Activated T-cell treated with anti-CD3 and anti-CD28 coated beads for 4 hours (primary cell): ENCODE data around the gene E4F1.

Experiments
- DNase-seq: peaks from one replicate; pipeline ENCODE4 v3.0.0-alpha.2; 2020

The E4F1 gene

GRCh38 chr16:2223221-2223941 is at the start of gene E4F1:
TSS of gene E4F1 (plus strand) at chr16:2223591. CDS start at chr16:2223614, 23 bp downstream.
- peak; percentile 96 for DNase-seq

GRCh38 chr16:2173916-2174315 is 49.5 kb upstream of the E4F1 start:
- no peak for DNase-seq

- DNase-seq, result no peak
Observed at GRCh38 chr16:2174396-2175131, 48.8 kb upstream of the E4F1 start.

- DNase-seq, result no peak
Observed at GRCh38 chr16:2175454-2175853, 47.9 kb upstream of the E4F1 start.

GRCh38 chr16:2176047-2176446 is 47.3 kb upstream of the E4F1 start:
- DNase-seq, result no peak

- DNase-seq, result no peak
Observed at GRCh38 chr16:2177101-2177500, 46.3 kb upstream of the E4F1 start.

- DNase-seq, result no peak
Observed at GRCh38 chr16:2177561-2177960, 45.8 kb upstream of the E4F1 start.

- no peak for DNase-seq
Observed at GRCh38 chr16:2178321-2179106, 44.9 kb upstream of the E4F1 start.

- no peak for DNase-seq
Observed at GRCh38 chr16:2179107-2179501, 44.3 kb upstream of the E4F1 start.

- no peak for DNase-seq
Observed at GRCh38 chr16:2179576-2179975, 43.8 kb upstream of the E4F1 start.

- no peak for DNase-seq
Observed at GRCh38 chr16:2180461-2180860, 42.9 kb upstream of the E4F1 start.

- no peak for DNase-seq
Observed at GRCh38 chr16:2180962-2181923, 42.1 kb upstream of the E4F1 start.

- DNase-seq, result no peak
Observed at GRCh38 chr16:2181952-2182351, 41.4 kb upstream of the E4F1 start.

- no peak for DNase-seq
Observed at GRCh38 chr16:2183671-2184070, 39.7 kb upstream of the E4F1 start.

GRCh38 chr16:2184346-2184745 is 39.0 kb upstream of the E4F1 start:
- no peak for DNase-seq

- no peak for DNase-seq
Observed at GRCh38 chr16:2184962-2185361, 38.4 kb upstream of the E4F1 start.

GRCh38 chr16:2186064-2186463 is 37.3 kb upstream of the E4F1 start:
- DNase-seq, result no peak

- no peak for DNase-seq
Observed at GRCh38 chr16:2186505-2186904, 36.9 kb upstream of the E4F1 start.

GRCh38 chr16:2187212-2187611 is 36.2 kb upstream of the E4F1 start:
- DNase-seq, result no peak

GRCh38 chr16:2188395-2188794 is 35.0 kb upstream of the E4F1 start:
- no peak for DNase-seq

- no peak for DNase-seq
Observed at GRCh38 chr16:2189252-2189893, 34.0 kb upstream of the E4F1 start.
